Mucosa of stomach (tissue), 1 donor: ENCODE data around the gene FRMD4A.

Source experiments
- H3K27me3 ChIP-seq: one replicate; pipeline ENCODE4 v1.7.0; 2013; ENCODE audit warnings: mild to moderate bottlenecking, low read length; ENCODE audit not compliant: control insufficient read depth, insufficient read depth
- H3K36me3 ChIP-seq: one replicate; pipeline ENCODE4 v1.7.0; 2013; ENCODE audit warnings: low read length; ENCODE audit not compliant: control insufficient read depth, insufficient read depth
- H3K4me1 ChIP-seq: one replicate; pipeline ENCODE4 v1.7.0; 2013; ENCODE audit warnings: mild to moderate bottlenecking, low read length; ENCODE audit not compliant: control insufficient read depth, insufficient read depth
- H3K4me3 ChIP-seq: one replicate; pipeline ENCODE4 v1.7.0; 2013; ENCODE audit warnings: low read length
- H3K9ac ChIP-seq: one replicate; pipeline ENCODE4 v1.7.0; 2013; ENCODE audit warnings: mild to moderate bottlenecking, low read length, moderate library complexity
- H3K9me3 ChIP-seq: one replicate; pipeline ENCODE4 v1.7.0; 2013; ENCODE audit warnings: mild to moderate bottlenecking, low read length, moderate library complexity; ENCODE audit not compliant: control insufficient read depth
- donor health status: Pancreatic carcinoma.

Gene FRMD4A

GRCh38 chr10:13615650-13616300, 714.9 kb downstream of the FRMD4A start:
- H3K9ac ChIP-seq = no peak overlapping the region
- no peak overlapping the region for H3K4me3 ChIP-seq
- H3K9me3 ChIP-seq = no peaks in the 10 kb centered on the region
- H3K27me3 ChIP-seq = no peaks in the 10 kb centered on the region
- no peaks in the 10 kb centered on the region for H3K4me1 ChIP-seq
- H3K36me3 ChIP-seq = peaks cover 5% of the 10 kb centered on the region

- Histone ChIP-seq H3K9me3 (no peaks in the 10 kb centered on the region), H3K27me3 (no peaks in the 10 kb centered on the region), H3K4me1 (no peaks in the 10 kb centered on the region), H3K4me3 (no peak overlapping the region), H3K36me3 (peaks cover 5% of the 10 kb centered on the region), H3K9ac (no peak overlapping the region)
Observed at GRCh38 chr10:13614530-13615332, 716.0 kb downstream of the FRMD4A start.

- H3K4me3 ChIP-seq = no peak overlapping the region
- H3K27me3 ChIP-seq = no peaks in the 10 kb centered on the region
- no peak overlapping the region for H3K9ac ChIP-seq
- H3K4me1 ChIP-seq = no peaks in the 10 kb centered on the region
- H3K9me3 ChIP-seq = no peaks in the 10 kb centered on the region
- peaks cover 5% of the 10 kb centered on the region for H3K36me3 ChIP-seq
Observed at GRCh38 chr10:13613519-13613918, 717.2 kb downstream of the FRMD4A start.

- no peaks in the 10 kb centered on the region for H3K9me3 ChIP-seq
- no peak overlapping the region for H3K9ac ChIP-seq
Observed at GRCh38 chr10:13612654-13613373, 717.9 kb downstream of the FRMD4A start.

GRCh38 chr10:13608246-13608853, 722.4 kb downstream of the FRMD4A start:
- Histone ChIP-seq H3K27me3 (no peaks in the 10 kb centered on the region), H3K4me3 (no peak overlapping the region), H3K36me3 (no peaks in the 10 kb centered on the region), H3K4me1 (no peaks in the 10 kb centered on the region), H3K9ac (no peak overlapping the region), H3K9me3 (no peaks in the 10 kb centered on the region)

More at GRCh38 chr10:13612654-13613373, 717.9 kb downstream of the FRMD4A start:
- Histone ChIP-seq H3K4me1 (no peaks in the 10 kb centered on the region), H3K4me3 (no peak overlapping the region), H3K27me3 (no peaks in the 10 kb centered on the region), H3K36me3 (peaks cover 5% of the 10 kb centered on the region)

- Histone ChIP-seq H3K27me3 (no peaks in the 10 kb centered on the region), H3K36me3 (no peaks in the 10 kb centered on the region), H3K4me3 (no peak overlapping the region), H3K9ac (no peak overlapping the region), H3K9me3 (no peaks in the 10 kb centered on the region), H3K4me1 (no peaks in the 10 kb centered on the region)
Observed at GRCh38 chr10:13604357-13605040, 726.2 kb downstream of the FRMD4A start.

GRCh38 chr10:13597909-13598308, 732.8 kb downstream of the FRMD4A start:
- H3K9ac ChIP-seq = no peak overlapping the region

GRCh38 chr10:13594641-13595040, 736.1 kb downstream of the FRMD4A start:
- Histone ChIP-seq H3K36me3 (peaks cover 7% of the 10 kb centered on the region), H3K27me3 (no peaks in the 10 kb centered on the region), H3K9ac (no peak overlapping the region)

More at GRCh38 chr10:13597909-13598308, 732.8 kb downstream of the FRMD4A start:
- Histone ChIP-seq H3K9me3 (no peaks in the 10 kb centered on the region), H3K4me3 (no peak overlapping the region), H3K36me3 (no peaks in the 10 kb centered on the region), H3K27me3 (no peaks in the 10 kb centered on the region), H3K4me1 (no peaks in the 10 kb centered on the region)

More at GRCh38 chr10:13594641-13595040, 736.1 kb downstream of the FRMD4A start:
- Histone ChIP-seq H3K4me3 (no peak overlapping the region), H3K9me3 (no peaks in the 10 kb centered on the region), H3K4me1 (no peaks in the 10 kb centered on the region)
